ENCODE measurements around the gene AKNAD1.

DNA sequence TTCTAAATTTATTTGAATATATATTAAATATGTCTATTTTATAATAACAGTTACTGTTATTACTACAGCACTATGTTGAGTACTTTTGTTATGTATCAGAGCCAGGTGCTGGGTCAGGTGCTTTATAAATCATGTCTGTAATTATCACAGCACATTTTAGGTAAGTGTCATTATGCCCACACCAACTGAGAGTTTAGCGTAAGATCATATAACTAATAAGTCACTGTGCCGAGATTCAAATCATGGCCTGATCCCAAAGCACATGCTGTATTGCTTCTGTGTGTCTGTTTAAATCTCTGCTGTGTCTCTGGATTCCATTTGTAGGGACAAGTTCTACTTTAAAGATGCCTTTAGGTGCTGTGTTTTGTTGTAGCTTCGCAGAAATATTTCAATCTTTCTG lies 21.8 kb upstream of the AKNAD1 start:
- TF ChIP-seq, protein P1, sequence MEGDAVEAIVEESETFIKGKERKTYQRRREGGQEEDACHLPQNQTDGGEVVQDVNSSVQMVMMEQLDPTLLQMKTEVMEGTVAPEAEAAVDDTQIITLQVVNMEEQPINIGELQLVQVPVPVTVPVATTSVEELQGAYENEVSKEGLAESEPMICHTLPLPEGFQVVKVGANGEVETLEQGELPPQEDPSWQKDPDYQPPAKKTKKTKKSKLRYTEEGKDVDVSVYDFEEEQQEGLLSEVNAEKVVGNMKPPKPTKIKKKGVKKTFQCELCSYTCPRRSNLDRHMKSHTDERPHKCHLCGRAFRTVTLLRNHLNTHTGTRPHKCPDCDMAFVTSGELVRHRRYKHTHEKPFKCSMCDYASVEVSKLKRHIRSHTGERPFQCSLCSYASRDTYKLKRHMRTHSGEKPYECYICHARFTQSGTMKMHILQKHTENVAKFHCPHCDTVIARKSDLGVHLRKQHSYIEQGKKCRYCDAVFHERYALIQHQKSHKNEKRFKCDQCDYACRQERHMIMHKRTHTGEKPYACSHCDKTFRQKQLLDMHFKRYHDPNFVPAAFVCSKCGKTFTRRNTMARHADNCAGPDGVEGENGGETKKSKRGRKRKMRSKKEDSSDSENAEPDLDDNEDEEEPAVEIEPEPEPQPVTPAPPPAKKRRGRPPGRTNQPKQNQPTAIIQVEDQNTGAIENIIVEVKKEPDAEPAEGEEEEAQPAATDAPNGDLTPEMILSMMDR (IDR thresholded peaks at IDR 0.05): no peak
- TF ChIP-seq POLR2A (IDR thresholded peaks at IDR 0.05): no peak
